HG03159 (cell line): Measurements from ENCODE around the gene MMAB.
"Not testable (repeated sequence)": the region's sequence is repeated elsewhere in the genome, so short reads cannot be mapped to it uniquely, and the experiment has no call there.

Experiments
- ATAC-seq: cut with Tn5 transposase; IDR thresholded peaks from one replicate; pipeline ENCODE4 v1.9.1; 2021; ENCODE audit warnings: mild to moderate bottlenecking, moderate library complexity; ENCODE audit not compliant: unreplicated experiment

The MMAB gene

DNA sequence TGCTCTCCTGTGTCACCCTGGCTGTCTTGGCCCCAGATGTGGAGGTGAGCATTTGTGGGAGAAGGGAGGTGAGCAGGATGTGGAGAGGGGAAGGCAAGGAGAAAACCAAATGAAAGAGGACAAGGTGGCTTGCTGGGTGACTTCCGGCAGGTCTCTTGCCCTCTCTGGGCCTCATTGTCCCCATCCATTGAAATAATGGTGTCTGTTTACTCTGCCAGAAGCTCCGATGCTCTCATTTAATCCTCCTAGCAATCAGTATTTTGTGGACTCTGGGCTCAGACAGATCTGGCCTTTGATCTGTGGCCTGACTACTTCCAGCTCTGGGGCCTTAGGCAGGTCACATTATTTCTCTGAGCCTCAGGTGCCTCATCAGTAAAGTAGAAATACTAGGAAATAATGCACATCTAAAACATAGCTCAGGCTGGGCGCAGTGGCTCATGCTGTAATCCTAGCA lies 30.9 kb upstream of the MMAB start:
- no peak for ATAC-seq

- not testable (repeated sequence) for ATAC-seq
Observed at GRCh38 chr12:109602132-109602531, 28.8 kb upstream of the MMAB start.

DNA sequence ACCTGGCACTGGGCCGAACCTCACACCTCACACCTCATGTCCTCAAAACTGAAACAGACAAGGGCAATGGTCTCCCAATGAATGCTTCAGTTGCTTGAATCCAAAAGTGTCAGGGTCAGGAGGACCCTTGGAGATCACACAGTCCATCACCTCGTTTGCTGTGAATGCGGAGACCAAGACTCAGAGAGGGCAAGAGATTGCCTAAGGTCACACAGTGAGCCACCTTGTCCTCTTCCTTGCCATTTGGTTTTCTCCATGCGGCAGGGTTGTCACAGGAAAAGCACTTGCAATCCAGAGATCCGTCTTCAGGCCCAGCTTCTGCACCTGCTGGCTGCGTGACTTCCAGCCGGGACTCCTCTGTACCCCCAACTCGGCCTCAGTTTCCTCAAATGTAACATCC lies 28.3 kb upstream of the MMAB start:
- ATAC-seq, result no peak

DNA sequence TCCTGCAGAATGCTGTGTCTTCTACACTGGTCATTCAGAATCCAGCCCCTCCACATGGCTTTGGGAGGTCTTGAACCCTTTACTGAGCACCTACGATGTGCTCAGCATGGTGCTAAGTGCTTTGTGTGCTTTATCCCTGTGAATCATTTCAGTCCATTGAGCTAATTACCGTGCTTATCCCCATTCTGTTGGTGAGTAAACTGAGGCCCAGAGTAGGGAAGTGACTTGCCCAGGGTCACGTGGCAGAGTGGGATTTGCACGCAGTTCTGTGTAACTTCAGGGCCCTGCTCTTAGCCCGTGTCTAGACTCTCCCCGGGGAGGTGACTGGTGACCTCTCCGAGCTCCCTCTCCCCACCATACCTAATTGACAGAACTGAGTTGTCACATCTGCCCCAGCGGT lies 27.7 kb upstream of the MMAB start:
- ATAC-seq, result no peak

DNA sequence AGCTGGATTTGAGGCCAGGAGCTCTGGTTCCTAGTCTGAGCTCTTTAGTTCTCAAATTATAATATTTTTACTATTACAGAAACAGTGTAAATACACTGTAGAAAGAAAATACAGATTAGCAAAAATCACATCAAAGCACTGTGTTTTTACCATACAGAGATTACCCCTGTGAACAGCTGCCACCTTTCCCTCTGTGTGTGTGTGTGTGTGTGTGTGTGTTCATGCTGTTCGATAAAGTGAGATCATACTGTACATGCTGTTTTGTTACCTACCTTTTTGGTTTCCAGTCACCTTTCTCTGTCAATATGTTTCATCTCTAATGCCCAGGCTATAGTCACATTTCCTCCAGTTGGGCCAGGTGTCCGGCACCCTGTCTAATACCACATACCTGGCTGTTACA lies 27.2 kb upstream of the MMAB start:
- ATAC-seq, result no peak

DNA sequence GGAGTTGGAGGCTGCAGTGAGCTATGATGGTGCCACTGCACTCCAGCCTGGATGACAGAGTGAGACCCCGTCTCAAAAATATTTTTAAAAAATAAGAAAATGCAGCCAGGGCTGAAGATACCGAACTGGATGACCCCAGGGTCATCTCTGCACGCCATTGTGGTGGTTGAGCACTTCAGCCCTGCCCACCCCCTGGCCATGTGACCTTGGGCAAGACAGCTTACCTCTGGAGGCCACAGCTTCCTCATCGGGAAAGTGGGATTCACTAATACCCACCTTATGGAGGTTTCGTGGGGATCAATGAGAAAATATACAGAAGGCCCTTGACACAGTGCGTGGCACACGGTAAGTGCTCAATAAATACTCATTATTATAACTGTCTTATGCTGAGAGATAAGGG lies 25.8 kb upstream of the MMAB start:
- no peak for ATAC-seq

DNA sequence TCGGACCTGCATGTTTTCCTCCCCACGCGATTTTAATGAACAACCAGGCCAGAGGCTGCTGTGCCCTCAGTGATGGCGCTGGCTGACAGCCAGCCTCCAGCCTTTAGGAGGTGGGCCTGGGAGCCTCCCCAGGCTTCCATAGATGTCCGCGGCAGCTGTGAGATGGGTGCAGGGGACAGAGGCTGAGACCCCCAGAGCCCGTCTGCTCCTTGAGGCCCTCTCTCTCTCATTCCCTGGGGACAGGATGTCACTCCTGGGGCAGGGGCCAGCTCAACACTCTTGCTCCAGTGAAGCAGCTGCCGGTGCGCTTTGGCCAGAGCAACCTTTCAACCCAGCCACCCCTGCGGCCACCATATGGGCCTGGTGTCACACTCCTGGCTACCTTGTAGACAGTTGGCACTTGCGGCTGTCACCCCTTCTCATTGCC lies 25.1 kb upstream of the MMAB start:
- no peak for ATAC-seq

GRCh38 chr12:109597795-109598427 lies 24.6 kb upstream of the MMAB start:
- ATAC-seq, result no peak

- ATAC-seq, result no peak
Observed at GRCh38 chr12:109597414-109597794, 24.1 kb upstream of the MMAB start.

DNA sequence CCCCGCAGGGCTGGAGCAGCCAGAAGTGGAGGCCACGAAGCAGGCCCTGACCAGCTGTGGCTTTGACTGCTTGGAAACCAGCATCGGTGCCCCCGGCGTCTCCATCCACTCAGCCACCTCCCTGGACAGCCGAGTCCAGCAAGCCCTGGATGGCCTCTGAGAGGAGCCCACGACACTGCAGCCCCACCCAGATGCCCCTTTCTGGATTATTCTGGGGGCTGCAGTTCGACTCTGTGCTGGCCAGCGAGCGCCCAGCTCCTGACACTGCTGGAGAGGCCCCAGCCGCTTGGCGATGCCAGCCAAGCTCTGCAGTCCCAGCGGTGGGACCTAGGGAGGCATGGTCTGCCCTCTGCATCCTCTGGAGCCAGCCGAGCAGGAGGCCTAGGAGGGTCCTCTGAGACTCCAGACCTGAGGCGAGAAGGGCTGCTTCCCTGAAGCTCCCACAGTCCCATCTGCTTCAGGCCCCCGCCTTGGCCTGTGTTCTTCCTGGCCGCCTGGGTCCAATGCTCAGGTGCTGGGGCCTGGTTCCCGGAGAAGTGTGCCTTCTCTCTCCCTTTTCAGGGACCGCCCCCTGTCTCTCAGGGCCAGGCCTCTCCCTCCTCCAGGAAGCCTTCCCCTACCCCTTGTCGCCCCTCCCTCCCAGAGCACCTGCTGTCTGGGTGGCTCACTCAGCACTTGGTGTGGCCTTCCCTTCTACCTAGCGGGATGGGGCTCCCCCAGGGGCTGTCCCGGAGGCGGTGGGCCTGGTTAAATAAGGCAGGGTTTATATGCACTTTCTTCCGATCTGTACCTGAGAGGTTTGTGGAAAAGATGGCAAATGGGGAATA lies 23.3 kb upstream of the MMAB start:
- ATAC-seq, result no peak

- ATAC-seq, result no peak
Observed at GRCh38 chr12:109595321-109595902, 22.1 kb upstream of the MMAB start.

DNA sequence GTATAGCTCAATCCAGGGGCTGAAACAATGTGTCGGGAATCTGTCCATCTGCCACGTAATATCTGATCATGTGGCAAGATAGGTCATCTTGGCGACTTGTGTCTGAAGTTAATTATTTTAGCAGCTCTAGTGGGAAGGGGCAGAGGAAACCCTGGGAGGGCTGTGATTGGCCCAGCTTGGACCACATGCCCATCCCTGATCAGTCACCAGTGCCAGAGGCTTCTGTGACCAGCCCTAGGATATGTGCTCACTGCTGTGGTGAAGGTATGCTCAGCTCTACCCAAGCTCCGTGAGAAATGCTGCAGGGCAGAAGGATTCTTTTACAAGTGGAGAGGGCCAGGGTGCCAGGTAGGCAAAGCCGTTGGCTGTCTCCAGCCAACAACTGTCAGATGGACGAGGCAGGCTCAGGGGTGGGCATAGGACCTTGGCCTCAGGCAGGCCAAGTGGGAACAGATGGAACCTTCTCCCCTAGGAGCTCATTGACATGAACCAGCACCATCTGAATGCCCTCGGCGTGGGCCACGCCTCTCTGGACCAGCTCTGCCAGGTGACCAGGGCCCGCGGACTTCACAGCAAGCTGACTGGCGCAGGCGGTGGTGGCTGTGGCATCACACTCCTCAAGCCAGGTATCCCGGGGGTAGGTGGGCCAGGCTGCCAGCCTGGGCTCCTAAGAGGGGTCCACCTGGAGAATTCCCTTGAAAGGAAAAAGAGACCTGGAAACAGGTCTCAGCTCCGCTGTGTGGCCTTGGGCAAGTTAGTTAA lies 21.4 kb upstream of the MMAB start:
- no peak for ATAC-seq

GRCh38 chr12:109592905-109593272 lies 19.6 kb upstream of the MMAB start:
- ATAC-seq, result no peak

- no peak for ATAC-seq
Observed at GRCh38 chr12:109592195-109592904, 19.0 kb upstream of the MMAB start.

GRCh38 chr12:109591041-109591440 lies 17.7 kb upstream of the MMAB start:
- ATAC-seq, result no peak

DNA sequence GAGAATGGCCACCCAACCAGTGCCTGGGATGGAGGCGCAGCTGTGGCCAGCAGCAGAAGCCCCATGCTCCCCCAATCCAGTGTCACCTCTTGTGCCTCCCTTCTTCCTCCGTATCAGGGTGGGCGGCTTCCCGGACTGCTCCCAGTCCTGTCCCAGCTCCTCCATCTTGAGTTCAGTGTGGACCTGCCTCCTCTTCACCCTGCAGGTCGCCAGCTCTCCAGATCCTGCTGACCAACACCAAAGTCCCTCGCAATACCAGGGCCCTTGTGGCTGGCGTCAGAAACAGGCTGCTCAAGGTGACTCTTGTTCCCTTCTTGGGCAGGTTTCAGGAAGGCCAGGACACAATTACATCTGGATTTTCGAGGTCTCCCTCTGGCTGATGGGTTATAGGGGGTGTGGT lies 17.3 kb upstream of the MMAB start:
- no peak for ATAC-seq

- no peak for ATAC-seq
Observed at GRCh38 chr12:109589691-109590245, 16.5 kb upstream of the MMAB start.

DNA sequence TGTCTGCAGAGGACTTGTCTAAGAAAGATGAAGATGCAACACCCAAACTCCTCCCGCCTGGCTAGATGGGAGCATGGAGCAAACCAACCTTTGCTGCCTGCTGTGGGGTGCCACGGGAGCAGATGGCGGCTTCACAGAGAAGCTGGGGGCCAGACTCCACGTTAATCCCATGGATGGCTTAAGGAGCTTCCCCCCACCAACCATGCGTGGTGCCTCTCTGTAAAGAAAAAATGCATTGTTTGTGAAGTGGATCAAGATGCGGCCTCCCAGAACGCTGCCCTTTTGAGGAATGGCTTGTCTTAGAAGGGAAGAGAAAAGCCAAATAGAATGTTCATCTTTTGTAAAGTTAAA lies 15.9 kb upstream of the MMAB start:
- no peak for ATAC-seq

DNA sequence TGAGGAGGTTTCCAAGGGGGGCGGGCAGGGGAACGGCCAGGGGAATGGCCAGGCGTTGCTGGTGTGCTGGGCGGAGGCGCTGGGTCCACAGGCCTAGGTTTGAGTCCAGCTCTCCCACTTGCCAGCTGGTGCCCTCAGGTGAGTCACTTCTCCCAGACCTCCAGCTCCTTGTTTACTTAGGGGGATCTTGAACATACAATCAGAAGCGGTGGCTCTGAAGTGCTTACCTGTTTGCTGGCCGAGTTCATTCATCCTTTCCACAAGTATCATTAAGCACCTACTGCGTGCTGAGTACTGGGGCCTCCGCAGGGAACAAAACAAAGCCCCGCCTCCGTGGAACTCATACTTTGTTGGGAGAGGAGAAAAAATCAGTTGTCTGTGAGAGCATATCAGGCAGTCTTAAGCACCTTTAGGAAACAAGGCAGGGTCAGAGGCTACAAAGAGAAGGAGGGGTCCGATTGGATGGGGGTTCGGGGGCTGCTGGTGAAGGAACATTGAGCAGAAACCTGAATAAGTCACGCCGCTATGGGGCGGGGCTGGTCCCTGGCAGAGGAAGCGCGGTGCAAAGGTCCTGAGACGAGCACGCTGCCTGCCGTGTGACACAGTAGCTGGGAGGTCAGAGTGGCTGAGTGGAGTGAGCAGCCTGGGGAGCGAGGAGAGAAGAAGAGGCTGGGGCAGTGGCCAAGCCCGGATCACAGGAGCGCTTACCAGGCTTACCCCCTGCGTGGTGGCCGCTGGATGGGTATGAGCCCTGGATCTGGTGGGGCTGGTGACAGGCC lies 15.3 kb upstream of the MMAB start:
- ATAC-seq, result no peak

DNA sequence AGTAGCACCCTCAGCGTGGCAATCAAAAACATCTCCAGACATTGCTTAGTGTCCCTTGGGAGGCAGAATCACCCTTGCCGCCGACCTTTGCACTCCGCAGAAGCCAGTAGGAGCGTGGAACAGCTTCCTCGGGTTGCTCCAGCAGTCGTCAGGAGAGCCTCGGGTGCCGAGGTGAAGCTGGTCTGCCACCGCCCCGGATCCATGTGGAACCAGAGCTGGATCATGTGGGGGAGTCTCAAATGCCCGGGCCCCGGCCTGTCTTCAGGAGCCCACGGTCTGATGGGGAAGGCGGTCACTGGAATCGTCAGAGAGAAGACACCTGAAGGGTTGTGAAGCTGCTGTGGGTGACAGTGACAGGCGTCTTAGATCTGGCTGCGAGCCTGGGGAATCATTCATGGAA lies 14.6 kb upstream of the MMAB start:
- no peak for ATAC-seq
